GM18511 (cell line): ENCODE data around the gene GNG12.

ENCODE experiments used
- ATAC-seq: cut with Tn5 transposase; IDR thresholded peaks from one replicate; pipeline ENCODE4 v1.9.1; 2021; ENCODE audit warnings: mild to moderate bottlenecking, moderate library complexity; ENCODE audit not compliant: unreplicated experiment

GNG12 gene

DNA sequence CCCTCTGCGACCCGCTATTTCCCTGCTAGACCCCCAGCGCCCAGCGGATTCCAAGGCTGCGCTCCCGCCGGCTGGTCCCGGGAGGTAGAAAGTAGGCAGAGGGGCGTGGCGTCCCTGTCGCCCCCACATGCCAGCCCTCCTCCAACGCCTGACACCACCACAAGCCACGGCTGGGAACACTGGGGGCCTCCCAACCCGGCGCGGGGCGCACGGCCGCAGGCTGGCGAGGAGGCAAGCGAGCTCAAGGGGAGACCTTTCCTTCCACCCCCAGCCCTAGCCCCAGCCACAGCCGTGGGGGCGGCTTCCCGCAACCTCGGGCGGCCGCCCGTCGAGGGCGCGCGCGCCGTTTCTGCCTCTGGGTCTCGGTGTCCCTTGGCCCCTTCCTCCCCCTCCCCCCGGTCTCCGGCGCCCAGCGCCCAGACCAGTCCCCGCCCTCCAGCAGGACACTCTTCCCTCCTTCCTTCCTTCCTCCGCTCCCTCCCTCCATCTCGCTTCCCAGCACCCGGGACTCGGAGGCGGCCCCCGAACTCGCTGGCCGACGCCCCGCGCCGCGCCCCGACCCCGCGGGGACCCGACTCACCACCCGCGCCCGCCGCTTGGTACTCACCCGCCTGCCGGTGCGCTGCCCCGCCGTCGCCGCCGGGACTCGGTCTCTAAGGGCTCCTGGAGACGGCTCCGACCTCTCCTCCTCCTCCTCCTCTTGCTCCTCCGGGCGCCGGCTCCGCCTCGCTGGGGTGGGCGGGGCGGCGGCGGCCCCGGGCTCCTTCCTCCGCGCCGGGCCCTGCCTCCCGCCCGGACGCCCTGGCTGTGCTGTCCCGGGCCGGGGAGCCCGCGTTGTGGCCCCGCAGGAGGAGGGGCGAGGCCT lies at the start of gene GNG12:
Gene GNG12 (minus strand): TSS at position 731 of the 865 bp plus-strand sequence. CDS start 125,781 bp downstream, outside the sequence.
- peak; percentile 64 for ATAC-seq

DNA sequence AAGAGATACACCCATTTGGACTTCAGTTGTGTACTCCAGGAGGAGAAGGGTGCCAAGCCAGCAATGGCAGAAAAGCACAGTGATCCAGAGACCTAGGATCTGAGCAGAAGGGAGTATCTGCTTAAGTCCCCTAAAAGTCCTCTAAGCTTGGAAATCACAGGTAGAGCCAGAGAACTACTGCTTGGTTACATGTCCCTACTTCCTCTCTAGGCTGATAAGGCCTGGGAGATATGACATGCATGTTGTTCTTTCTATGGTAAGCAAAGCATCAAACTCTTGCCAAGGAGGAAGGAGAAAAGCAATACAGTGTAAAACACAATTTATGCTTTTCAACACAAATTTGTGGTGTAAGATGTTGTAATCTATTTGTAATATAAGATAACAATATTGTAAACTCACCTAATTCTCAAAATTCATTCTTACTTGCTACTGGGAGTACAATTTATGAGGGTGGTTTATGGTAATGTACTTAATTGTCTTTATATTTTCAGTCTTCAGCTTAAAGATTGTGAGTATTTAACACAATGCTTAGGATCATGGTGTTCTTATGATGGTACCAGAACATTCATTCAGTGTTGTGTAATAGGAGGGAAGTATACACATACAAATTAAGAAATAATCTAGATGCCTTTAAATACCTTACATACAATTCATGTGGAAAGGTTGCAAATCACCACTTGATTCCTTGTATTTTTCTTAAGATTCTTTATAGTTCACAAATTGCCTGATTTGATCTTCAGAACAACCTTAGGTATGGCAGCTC lies 49.1 kb upstream of the GNG12 start:
- no peak for ATAC-seq

DNA sequence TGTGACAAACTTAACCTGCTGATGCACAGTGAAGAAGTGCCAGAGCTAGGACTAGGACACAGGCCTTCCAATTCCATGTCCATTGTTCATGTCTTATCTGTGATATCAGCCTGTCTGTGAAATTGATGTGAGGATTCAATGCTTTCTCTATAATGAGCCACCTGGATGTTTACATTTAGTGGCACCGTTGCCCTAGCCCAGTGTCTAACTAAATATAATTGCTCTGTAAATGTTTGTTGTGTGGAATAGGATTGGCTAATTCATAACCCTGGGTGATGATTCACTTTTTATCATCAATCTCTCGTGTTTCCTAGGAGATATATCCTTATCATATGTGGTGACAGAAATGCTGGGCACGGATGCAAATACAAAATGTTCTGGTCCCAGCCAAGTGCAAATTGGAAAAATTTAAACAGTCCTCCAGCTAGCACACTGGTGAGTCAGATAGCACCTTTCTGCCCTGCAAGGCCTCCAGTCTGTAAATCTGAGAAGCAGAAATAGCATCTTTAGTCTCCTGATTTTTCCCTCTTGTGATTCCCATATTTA lies 46.9 kb upstream of the GNG12 start:
- no peak for ATAC-seq

DNA sequence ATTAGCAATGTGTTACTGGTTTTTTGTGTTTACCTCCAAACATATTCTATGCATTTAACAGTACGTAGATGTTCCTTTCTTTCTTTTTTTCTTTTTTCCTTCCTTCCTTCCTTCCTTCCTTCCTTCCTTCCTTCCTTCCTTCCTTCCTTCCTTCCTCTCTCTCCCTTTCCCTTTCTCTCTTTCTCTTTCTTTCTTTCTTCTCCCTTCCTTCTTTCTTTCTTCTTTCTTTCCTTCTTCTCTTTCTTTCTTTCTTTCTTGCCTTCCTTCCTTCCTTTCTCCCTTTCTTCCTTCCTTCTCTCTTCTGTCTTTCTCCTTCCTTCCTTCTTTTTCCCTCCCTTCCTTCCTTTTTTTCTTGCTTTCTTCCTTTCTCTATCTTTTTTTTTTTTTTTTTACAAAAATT lies 46.2 kb upstream of the GNG12 start:
- ATAC-seq: no peak

DNA sequence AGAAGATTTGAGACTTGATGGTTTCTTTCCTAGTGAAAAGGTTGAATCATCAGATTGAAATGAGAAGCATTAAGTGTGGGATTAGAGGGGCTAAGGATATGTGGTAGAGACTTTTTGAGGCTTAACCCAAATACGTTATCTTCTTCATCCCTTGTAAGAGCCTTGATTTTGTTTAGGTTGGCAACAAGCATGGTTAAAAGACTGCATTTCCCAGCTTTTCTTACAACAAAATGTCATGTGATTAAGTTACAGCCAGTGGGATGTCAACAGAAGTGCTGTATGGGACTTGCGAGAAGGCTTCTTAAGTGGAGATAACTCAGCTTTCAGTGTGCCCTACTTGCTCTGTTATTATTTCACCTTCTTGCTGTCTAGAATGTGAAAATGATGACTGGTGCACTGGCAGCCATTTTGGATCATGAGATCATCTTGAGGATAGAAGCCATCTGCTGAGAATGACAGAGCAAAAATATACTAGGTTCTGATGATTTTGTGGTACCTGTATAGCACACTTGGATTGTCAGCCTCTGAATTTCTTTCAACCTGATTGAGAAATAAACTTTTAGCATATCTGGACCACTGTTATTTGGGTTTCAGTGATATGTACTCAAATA lies 41.3 kb upstream of the GNG12 start:
- ATAC-seq: no peak

DNA sequence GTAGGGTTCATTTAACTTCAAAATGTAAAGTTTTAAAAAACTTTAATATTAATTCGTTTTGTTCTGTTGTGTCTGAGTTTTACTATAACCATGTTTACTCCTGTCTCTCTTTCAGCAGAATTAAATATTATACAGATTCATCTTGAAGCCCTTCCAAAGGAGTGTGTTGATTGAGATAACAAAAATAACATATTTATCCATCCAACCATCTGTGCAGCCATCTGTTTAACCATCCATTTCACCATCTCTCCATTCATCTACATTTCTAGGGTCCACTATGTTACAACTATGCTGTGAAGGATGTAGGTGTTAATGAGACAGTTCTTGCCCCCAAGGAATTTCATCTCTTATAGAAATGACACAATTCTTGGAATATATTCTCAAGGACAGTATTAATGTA lies 36.0 kb upstream of the GNG12 start:
- no peak for ATAC-seq

DNA sequence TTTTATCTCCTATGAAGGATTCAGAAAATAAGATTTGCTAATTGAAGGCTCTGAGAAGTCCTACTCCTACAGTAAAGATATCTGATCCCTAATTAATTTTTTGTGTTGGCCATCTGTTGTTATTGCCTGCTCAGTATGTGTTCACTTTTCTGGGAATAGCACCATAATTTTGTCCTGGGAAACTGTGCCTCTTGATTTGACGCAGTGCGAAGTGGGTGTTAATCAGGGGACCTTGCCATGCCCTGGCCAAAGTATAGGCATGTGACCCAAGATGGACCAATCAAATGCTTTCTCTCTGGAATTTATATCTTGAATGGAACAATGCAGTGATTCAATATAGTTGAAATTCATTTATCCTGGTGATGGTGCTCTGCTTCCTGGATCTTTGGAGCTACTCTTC lies 30.4 kb upstream of the GNG12 start:
- no peak for ATAC-seq

DNA sequence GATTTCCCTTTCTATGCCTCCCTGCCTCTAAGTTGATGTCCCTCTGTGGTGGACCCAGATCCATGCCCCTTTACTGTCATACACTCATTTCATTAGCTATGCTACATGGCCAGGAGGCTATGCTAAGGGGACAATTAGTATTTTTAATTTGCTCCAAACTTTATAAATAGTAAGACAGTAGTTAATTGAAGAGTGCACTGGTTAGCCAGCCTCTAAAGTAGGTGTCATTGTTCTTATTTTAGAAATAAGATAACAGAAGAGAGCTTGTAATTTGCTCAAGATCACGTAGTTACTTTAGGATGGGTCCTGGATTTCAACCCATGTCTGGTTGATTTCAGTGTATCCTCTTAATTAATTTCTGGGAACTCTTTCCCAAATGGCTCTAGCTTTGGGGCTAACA lies 29.4 kb upstream of the GNG12 start:
- ATAC-seq: no peak

DNA sequence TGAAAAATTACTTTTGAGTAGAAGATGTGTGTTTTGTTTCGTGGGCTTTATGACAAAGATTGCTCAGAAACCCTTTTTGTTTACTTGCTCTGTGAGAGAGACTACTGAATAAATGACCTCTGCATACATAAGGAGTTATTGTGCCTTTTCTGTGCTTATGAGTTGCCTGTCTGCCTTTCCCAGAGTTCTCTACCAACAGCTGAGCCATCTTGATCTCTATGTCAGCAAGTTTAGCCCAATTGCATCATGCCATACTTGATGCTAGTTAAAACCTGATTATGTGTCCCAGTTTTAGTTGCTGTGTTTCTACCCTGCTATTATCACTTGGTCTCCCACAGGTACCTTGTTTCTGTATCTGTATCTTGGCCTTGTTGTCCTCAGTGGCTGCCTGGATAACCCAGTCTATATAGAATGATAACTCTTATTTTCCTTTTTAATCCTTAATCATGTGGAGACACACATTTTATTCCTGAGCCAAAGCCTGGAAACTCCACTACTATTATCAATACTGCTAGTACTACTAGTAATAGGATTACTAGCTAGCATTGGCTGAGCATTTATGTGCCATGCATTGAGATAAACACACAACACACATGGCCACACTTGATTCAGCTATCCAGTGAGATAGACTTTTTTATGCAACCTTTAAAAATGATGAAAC lies 28.7 kb upstream of the GNG12 start:
- no peak for ATAC-seq

DNA sequence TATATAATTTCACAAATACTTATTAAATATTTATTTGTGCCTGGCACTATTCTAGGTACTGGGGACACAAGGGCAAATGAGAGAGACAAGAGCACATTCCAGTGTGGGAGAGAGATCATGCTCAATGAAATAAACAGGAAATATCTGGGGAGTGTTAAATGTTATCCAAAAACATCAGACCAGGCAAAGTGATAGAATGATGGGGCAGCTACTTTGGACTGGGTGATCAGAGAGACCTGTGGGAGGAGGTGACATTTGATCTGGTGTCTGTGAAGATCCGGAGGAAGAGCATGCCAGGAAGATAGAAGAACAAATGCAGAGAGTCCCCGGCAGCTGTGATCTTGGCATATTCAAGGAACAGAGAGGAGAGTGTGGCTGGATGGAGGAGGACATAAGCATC lies 27.5 kb upstream of the GNG12 start:
- no peak for ATAC-seq

DNA sequence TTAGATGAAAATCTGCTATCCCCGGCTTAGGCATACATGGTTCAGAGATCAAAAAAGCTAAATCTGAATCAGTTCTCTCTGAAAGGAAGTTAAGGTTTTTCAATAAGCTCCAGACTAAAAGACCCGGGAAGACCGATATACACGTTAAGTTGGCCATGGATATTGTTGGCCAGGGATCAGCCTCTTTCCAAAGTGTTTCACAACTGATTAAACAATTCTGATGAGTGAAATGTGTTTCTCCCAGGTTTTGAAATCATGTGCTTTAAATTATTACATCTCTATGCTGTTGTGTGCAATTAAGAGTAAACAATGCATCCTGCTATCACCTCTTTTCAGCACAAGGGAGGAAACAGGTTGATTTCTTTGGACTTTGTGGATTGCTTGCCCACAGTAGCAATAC lies 23.7 kb upstream of the GNG12 start:
- no peak for ATAC-seq

DNA sequence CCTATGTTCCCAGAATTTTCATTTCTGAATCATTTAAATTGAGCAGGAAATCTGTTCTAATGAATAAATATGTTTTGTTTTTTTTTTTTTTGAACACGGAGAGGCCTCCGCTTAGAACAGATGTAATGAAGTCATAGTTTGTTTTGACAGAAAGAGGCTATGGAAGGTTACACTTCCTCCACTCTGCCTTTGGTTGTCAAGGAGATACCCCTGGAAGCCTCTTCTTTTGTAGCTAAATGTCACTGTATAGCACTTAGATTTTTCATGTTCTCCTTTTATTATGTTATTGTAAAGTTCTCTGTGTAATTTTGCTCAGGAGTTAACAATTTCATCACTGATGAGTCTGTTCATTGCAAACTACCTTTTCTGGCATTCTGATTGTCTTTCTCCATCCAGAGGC lies 22.7 kb upstream of the GNG12 start:
- ATAC-seq: no peak

DNA sequence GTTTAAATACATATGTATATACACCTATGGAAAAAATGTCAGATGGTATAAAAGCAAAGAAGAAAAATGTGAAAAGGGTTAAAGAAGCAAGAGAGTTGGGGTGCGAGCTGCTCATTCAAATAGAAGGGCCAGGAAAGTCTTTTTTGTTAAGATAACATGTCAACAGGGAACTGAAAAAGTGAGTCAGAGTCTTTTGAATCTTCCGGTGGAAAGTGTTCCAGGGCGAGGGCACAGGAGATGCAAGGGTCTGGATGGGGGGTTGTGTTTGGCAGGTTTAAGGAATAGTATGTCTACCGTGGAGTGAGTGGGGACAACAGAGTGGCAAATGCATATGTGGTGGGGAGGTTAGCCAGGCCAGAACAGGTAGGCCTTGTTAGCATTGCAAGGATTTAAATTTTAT lies 22.2 kb upstream of the GNG12 start:
- ATAC-seq: no peak

DNA sequence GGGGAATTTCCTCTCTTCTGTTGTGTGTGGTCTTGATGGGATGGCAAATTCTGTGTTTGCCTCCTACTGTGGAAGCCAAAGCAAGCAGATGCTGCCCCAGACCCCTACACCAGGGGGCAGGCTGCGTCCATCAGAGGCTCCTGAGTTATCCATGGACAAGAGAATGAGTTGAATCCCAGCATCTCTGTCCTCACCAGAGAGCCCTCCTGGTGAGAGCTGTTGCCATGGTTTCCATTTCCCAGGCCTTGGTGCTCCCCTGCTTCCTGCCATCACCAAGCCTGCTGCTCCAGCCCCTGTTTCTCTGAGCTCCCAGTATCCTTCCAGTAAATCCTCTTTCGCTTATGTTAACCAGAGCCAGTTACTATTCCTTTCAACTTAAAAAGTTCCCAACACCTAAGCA lies 20.4 kb upstream of the GNG12 start:
- ATAC-seq: no peak

DNA sequence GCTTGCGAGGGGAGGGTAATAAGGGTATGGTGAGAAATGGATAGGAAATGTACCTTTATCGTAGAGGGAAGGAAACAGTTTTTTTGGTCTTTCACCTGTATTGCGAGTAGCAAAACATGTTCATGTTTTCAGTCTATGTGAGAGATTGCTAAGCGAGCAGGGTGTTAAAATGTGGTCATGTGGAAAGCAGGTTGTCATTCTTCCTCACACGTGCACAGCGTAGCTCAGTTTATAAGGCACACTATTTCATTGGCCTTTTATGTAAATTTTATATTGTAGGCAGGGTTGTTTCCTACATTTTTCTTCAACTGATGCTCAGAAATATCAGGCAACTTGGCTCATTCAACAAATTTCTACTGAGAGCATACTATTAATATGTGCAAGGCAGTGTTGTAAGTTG lies 18.5 kb upstream of the GNG12 start:
- ATAC-seq: no peak

DNA sequence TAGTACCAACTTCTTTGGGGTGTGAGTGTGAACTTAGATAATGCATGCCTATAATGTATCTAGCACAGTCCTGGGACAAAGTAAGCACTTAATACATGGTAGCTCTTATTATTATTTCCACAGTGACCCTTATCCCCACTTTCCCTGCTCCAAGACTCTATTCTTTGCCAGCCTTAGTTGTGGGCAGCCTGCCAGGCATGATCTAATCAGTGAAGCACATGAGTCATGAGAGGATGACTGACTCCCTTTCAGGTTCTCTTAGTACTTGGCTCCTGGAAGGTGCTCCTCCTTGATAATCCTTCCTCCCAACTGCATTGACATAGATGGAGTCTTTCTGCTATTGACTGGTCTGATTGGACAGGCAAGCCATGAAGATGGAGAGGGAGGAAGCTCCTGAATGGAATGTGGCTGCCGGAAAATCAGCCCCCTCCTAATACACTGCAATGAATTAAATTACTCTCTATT lies 17.4 kb upstream of the GNG12 start:
- ATAC-seq: peak; percentile 23

DNA sequence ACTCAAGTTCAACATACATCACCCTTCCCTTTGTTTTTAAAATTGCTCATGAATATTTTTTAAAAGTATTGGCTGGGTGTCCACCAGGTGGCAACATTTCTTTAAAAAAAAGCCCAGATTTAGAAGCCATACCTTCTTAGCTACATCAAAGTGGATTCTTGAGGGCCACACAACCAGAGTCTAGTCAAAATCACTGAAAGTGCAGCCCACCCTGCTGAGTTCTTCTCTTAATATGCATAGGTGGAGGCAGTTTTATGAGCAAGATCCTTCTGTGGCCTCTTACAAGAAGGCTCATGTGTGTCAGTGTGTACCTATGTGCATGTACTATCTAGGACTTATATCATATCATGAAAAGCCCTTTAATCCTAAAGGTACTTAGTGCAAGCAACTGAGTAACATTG lies 16.9 kb upstream of the GNG12 start:
- peak; percentile 54 for ATAC-seq

DNA sequence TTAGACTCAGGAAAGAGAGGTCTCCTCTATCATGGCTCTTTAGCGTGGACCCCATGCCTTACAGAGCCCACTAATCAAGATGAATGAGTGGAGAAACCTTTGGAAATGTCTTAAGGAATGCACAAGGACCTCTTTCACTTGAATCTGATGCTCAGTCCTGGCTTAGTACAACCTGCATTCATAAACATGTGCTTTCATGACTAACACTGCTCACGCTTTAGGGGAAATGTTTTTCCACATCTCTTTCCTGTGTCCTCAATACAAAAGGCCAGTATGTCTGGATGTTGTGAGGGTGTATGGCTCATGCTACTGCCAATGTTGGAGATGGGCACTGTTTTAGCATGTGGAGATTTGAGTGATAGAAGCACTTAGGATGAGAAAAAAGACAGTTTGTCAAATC lies 14.2 kb upstream of the GNG12 start:
- ATAC-seq: no peak

DNA sequence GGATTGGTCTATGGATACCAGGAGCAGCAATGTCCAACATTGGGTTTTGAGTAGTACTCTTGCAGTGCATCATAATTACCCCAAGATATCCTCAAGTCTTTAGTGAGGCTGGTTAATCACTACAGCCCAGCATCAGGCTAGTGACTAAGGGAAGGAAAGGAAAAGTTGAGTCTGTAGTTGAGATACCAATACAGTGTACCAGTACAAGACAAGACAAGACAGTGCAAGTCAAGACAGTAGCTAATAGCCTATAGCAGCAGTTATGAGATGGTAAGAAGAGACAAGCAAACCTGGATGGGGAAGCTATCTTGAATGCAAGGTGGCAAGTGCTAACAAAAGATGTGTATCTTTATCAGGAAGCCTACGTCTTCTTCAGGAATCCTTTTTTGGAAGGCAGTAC lies 13.3 kb upstream of the GNG12 start:
- no peak for ATAC-seq

DNA sequence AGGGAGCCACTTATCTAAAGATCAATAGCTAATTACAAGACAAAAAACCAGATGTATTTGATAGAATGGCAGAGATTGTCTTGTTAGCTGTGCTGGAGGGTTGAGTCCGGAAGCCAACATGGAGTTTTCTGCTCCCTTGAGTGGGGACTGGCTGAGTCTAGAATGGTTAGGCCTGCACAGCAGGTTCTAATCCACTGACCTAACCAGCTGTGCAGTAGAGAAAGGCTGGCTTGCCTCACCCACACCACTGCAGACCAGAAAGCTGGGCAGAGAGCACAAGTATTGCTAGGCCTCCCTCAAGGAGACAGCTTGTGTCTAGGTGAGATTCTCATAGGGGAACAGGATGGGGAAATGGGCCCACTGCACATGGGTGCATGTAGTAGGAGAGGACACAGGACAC lies 11.7 kb upstream of the GNG12 start:
- no peak for ATAC-seq

DNA sequence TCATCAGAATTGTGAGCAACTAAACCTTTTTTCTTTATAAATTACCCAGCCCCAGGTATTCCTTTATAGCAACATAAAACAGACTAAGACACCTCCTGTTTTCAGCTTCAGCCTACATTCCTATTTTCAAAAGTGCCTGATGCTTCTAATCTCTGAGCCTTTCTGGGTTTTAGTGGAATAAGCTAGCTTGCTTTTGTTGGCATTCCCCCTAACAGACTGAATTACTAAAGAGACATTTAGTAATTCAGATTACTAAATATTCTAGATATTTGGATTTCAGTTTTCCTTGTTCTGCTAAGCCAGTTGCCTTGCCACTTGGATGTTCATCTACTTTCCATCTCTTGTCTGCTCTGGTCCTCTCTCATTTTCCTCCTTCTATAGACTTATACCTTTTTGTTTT lies 10.5 kb upstream of the GNG12 start:
- no peak for ATAC-seq
